Measurements from ENCODE around the gene ACTL10. TPM values are rescaled to one million over a fixed set of nuclear protein-coding genes. Genes with fewer than 3 reads are reported as not detected.

The ACTL10 gene
- total RNA-seq, 1 experiment from 2014 or later, result 1.3 TPM

- Mint-ChIP-seq H3K36me3 (0 out of 2 replicates have a peak, but pooled peaks cover 3% of the 10 kb centered on the region), H3K4me3 (peak overlapping the region; percentile 69), H3K9me3 (no peaks in the 10 kb centered on the region), H3K27me3 (ENCODE audit: low read depth) (peaks cover 16% of the 10 kb centered on the region), H3K27ac (no peak overlapping the region), H3K4me1 (peaks cover 28% of the 10 kb centered on the region)
- DNase-seq (ENCODE audit: low spot score), result no peak
- no peak for ATAC-seq
- CTCF ChIA-PET, result interaction anchor here (0.6 to 7.9 kb wide), 8 partner anchors 11 to 220 kb away, joined by 3 to 134 read pairs (median 4); partner anchors contain the start of gene ZNF341
- no peak for TF ChIP-seq TEAD1 (CRISPR knock-in tag; IDR thresholded peaks at IDR 0.05)
- TF ChIP-seq IRF2 (CRISPR knock-in tag; IDR thresholded peaks at IDR 0.05; ENCODE audit: borderline replicate concordance, low read depth), result no peak
- no peak for TF ChIP-seq ZNF121 (CRISPR knock-in tag; IDR thresholded peaks at IDR 0.05)
- no peak for TF ChIP-seq TEAD4 (CRISPR knock-in tag; IDR thresholded peaks at IDR 0.05)
- TF ChIP-seq ZNF281 (CRISPR knock-in tag; IDR thresholded peaks at IDR 0.05), result no peak
- no peak for TF ChIP-seq JUN (CRISPR knock-in tag; IDR thresholded peaks at IDR 0.05)
- TF ChIP-seq NFE2L1 (CRISPR knock-in tag; IDR thresholded peaks at IDR 0.05), result 0 out of 2 replicates have a peak, but pooled peaks have one; percentile 43
- TF ChIP-seq MLX (CRISPR knock-in tag; IDR thresholded peaks at IDR 0.05), result 0 out of 2 replicates have a peak, but pooled peaks have one; percentile 6
- TF ChIP-seq CDX4 (CRISPR knock-in tag; IDR thresholded peaks at IDR 0.05; ENCODE audit: borderline replicate concordance), result no peak
- TF ChIP-seq ZBTB43 (CRISPR knock-in tag; IDR thresholded peaks at IDR 0.05), result no peak
- no peak for TF ChIP-seq MYBL2 (CRISPR knock-in tag; IDR thresholded peaks at IDR 0.05)
- POLR2A ChIA-PET, result no interaction called here
Observed at GRCh38 chr20:33664085-33664761, 2.5 kb upstream of the ACTL10 start.

GRCh38 chr20:33664762-33665144 lies 2.0 kb upstream of the ACTL10 start:
- 0 out of 2 replicates have a peak, but pooled peaks cover 3% of the 10 kb centered on the region for H3K36me3 Mint-ChIP-seq
- peaks cover 16% of the 10 kb centered on the region for H3K27me3 Mint-ChIP-seq (ENCODE audit: low read depth)
- no peaks in the 10 kb centered on the region for H3K9me3 Mint-ChIP-seq
- DNase-seq (ENCODE audit: low spot score) (no peak), ATAC-seq (no peak)
- H3K4me3 Mint-ChIP-seq, result peak overlapping the region; percentile 69
- no peak overlapping the region for H3K27ac Mint-ChIP-seq
- POLR2A ChIA-PET, result interaction anchor here (0.6 kb wide), 1 partner anchor 205 kb away, joined by 3 read pairs; no protein-coding TSS in a partner anchor
- peaks cover 28% of the 10 kb centered on the region for H3K4me1 Mint-ChIP-seq
- CTCF ChIA-PET, result interaction anchor here (0.6 to 7.9 kb wide), 6 partner anchors 11 to 220 kb away, joined by 3 to 134 read pairs (median 3); partner anchors contain the start of gene ZNF341
- TF ChIP-seq AFF4 (CRISPR knock-in tag; IDR thresholded peaks at IDR 0.05; ENCODE audit: borderline replicate concordance) (no peak), ATF1 (CRISPR knock-in tag; IDR thresholded peaks at IDR 0.05) (no peak), ZNF396 (CRISPR knock-in tag; IDR thresholded peaks at IDR 0.05; ENCODE audit: borderline replicate concordance) (no peak), ZNF281 (CRISPR knock-in tag; IDR thresholded peaks at IDR 0.05) (no peak), ZNF512 (CRISPR knock-in tag; IDR thresholded peaks at IDR 0.05; ENCODE audit: borderline replicate concordance) (no peak), OVOL2 (CRISPR knock-in tag; IDR thresholded peaks at IDR 0.05; ENCODE audit: borderline replicate concordance) (no peak), SMAD4 (CRISPR knock-in tag; IDR thresholded peaks at IDR 0.05) (no peak)

Data from WTC11 (cell line).